ENCODE results near the gene MINDY4. TPM values are rescaled to one million over a fixed set of nuclear protein-coding genes. Genes with fewer than 3 reads are reported as not detected.

Gene MINDY4
- total RNA-seq, 1 donor from 2014 or later, result 6.3 TPM

DNA sequence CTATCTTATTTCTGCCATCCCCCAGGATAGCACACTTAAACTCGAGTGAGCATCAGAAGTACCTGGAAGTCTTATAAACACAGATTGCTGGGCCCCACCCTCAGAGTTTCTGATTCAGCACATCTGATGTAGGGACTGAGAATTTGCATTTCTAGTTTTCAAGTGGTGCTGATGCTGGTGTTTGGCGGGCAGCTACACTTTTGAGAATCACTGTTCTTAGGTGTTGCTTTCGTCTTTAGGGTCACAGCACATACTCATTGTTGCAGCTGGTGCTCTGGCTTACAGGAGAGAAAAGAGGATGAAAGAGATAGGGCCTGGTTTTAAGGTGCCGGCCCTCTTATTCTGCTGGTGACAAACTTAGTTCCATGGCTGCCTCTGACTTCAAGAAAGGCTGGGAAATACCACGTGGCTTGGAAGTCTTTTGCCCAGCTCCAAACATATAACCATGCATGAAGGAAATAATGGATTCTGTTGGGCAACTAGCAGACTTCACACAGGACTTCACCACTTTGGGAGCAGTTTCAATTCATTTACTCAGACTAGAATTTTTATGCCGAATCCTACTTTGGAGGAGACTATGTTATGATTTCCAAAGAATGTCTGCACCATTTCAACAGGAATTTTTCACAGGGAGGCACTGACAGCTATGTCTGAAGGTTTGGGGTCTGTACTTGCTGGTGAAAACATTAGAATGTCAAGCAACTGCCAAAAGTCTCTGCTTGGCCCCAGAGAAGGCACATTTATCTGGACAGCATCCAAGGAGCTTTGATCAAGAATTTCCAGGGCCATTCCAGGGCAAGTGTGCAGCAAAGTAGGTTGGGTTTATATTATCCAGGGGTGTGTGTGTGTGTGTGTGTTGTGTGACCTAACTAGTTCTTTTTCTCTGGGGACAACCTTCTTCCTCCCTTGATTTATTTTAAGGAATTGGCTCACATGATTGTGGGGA lies 6.9 kb upstream of the MINDY4 start:
- DNase-seq (ENCODE audit: low spot score), result no peak
- H3K27ac Mint-ChIP-seq (ENCODE audit: unreplicated experiment), result peak overlapping the region; percentile 80
- H3K4me1 Mint-ChIP-seq (ENCODE audit: low read depth), result peaks cover 75% of the 10 kb centered on the region
- no peaks in the 10 kb centered on the region for H3K36me3 Mint-ChIP-seq (ENCODE audit: low read depth)
- no peak overlapping the region for H3K4me3 Mint-ChIP-seq (ENCODE audit: unreplicated experiment)
- H3K9me3 Mint-ChIP-seq (ENCODE audit: low read depth), result peaks cover 2% of the 10 kb centered on the region
- no peak for TF ChIP-seq CTCF (IDR thresholded peaks at IDR 0.05)
- no peaks in the 10 kb centered on the region for H3K27me3 Mint-ChIP-seq (ENCODE audit: low read depth)

- no peaks in the 10 kb centered on the region for H3K27me3 Mint-ChIP-seq (ENCODE audit: low read depth)
- no peak for DNase-seq (ENCODE audit: low spot score)
- peaks cover 2% of the 10 kb centered on the region for H3K9me3 Mint-ChIP-seq (ENCODE audit: low read depth)
- H3K4me3 Mint-ChIP-seq (ENCODE audit: unreplicated experiment), result no peak overlapping the region
- no peaks in the 10 kb centered on the region for H3K36me3 Mint-ChIP-seq (ENCODE audit: low read depth)
- peak overlapping the region; percentile 80 for H3K27ac Mint-ChIP-seq (ENCODE audit: unreplicated experiment)
- TF ChIP-seq CTCF (IDR thresholded peaks at IDR 0.05), result no peak
- H3K4me1 Mint-ChIP-seq (ENCODE audit: low read depth), result peaks cover 75% of the 10 kb centered on the region
Measured at GRCh38 chr7:30765408-30765807, 5.8 kb upstream of the MINDY4 start.

DNA sequence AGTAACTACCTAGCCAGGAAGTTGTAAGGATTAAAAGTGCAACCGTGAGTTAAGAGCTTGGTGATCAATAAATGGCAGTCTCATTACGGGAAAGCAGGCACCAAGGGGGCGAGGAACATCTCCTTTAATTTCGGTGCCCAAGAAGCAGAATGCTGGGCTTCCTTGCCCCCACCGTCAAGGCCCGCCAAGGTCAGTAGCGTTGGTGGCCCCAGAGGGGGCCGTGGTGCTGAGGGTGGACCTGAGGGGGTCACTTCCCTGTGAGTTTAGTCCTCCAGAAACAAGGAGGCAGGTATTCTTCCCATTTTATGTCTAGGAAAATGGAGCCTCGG lies 408 bp upstream of the MINDY4 start:
- Mint-ChIP-seq H3K4me3 (ENCODE audit: unreplicated experiment) (peak overlapping the region; percentile 75), H3K9me3 (ENCODE audit: low read depth) (no peaks in the 10 kb centered on the region), H3K27me3 (ENCODE audit: low read depth) (no peaks in the 10 kb centered on the region), H3K4me1 (ENCODE audit: low read depth) (peaks cover 38% of the 10 kb centered on the region), H3K36me3 (ENCODE audit: low read depth) (no peaks in the 10 kb centered on the region), H3K27ac (ENCODE audit: unreplicated experiment) (no peak overlapping the region)
- no peak for TF ChIP-seq CTCF (IDR thresholded peaks at IDR 0.05)
- DNase-seq (ENCODE audit: low spot score), result no peak

DNA sequence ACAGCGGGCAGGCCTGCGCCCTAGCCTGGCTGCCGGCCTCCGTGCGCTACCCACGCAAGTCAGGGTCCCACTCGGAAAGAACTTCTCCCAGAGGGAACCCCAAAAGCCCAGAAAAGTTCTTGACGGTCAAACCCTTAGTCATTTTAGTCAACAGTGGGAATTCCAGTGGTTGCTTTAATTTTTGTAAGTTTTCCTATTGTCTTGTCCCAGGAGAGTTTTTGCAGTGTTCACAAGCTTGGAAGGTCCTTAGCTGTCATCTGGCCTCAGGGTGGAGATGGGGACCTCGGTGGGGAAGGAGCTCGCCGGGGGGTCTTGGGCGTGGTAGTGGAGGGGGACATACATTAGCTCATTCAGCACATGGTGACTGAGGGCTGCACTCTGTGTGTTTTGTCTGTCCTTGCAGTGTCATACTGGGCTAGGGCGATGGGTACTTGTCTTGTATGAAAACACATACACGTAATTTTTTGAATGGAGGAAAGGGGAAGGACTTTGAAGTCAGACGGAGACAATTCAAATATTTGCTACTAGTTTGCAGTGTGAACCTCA lies 736 bp downstream of the MINDY4 start:
- peak overlapping the region; percentile 75 for H3K4me3 Mint-ChIP-seq (ENCODE audit: unreplicated experiment)

More for the DNA sequence above, 736 bp downstream of the MINDY4 start:
- TF ChIP-seq CTCF (IDR thresholded peaks at IDR 0.05), result no peak
- Mint-ChIP-seq H3K9me3 (ENCODE audit: low read depth) (no peaks in the 10 kb centered on the region), H3K27me3 (ENCODE audit: low read depth) (no peaks in the 10 kb centered on the region), H3K36me3 (ENCODE audit: low read depth) (no peaks in the 10 kb centered on the region), H3K4me1 (ENCODE audit: low read depth) (peaks cover 29% of the 10 kb centered on the region), H3K27ac (ENCODE audit: unreplicated experiment) (peak overlapping the region; percentile 64)
- DNase-seq (ENCODE audit: low spot score), result no peak

Measured in chondrocyte (in vitro differentiated cells).